HUES64 (cell line): ENCODE measurements around the gene LPAR1. TPM values are rescaled to one million over a fixed set of nuclear protein-coding genes. Genes with fewer than 3 reads are reported as not detected.
A peak's percentile ranks its signal among the peaks of the same experiment; 100 is the strongest.

ENCODE experiments used
- H3K27ac ChIP-seq: 2 replicates; pipeline ENCODE4 v1.7.0; 2013; ENCODE audit warnings: low read depth, low read length, inconsistent platforms
- H3K27me3 ChIP-seq: 2 replicates; pipeline ENCODE4 v1.6.1; 2013; ENCODE audit warnings: mild to moderate bottlenecking, low read length; ENCODE audit not compliant: insufficient read depth
- H3K36me3 ChIP-seq: 2 replicates; pipeline ENCODE4 v1.6.1; 2013; ENCODE audit warnings: mild to moderate bottlenecking, low read length; ENCODE audit not compliant: insufficient read depth
- H3K4me1 ChIP-seq: 2 replicates; pipeline ENCODE4 v1.6.1; 2013; ENCODE audit warnings: mild to moderate bottlenecking, low read length, moderate library complexity; ENCODE audit not compliant: insufficient read depth
- H3K4me3 ChIP-seq: 2 replicates; pipeline ENCODE4 v1.5.1; 2013; ENCODE audit warnings: mild to moderate bottlenecking, low read length, moderate library complexity
- H3K9ac ChIP-seq: 2 replicates; pipeline ENCODE4 v1.6.1; 2013; ENCODE audit warnings: mild to moderate bottlenecking, low read depth, low read length
- H3K9me3 ChIP-seq: 2 replicates; pipeline ENCODE4 v1.6.1; 2013; ENCODE audit warnings: low read depth, low read length; ENCODE audit not compliant: insufficient read depth
- WGBS: fragments of 150-250, 120-280 bp; methylation state at CpG from one replicate; pipeline ENCODE4 v1.1.7; 2013; ENCODE audit warnings: missing lambda C conversion rate; 5-methylcytosine and 5-hydroxymethylcytosine counted together
- polyA plus RNA-seq, 2 experiments: library from polyadenylated mRNA; stranded (reverse); fragments of 50-300 nt; gene quantifications; one replicate each; pipeline ENCODE4 v1.2.3, GENCODE V29; 2013

The LPAR1 gene, protein sequence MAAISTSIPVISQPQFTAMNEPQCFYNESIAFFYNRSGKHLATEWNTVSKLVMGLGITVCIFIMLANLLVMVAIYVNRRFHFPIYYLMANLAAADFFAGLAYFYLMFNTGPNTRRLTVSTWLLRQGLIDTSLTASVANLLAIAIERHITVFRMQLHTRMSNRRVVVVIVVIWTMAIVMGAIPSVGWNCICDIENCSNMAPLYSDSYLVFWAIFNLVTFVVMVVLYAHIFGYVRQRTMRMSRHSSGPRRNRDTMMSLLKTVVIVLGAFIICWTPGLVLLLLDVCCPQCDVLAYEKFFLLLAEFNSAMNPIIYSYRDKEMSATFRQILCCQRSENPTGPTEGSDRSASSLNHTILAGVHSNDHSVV
- polyA plus RNA-seq (2013, experiment 1 of 2) = 2.5 TPM
- 2.3 TPM for polyA plus RNA-seq (2013, experiment 2 of 2)

DNA sequence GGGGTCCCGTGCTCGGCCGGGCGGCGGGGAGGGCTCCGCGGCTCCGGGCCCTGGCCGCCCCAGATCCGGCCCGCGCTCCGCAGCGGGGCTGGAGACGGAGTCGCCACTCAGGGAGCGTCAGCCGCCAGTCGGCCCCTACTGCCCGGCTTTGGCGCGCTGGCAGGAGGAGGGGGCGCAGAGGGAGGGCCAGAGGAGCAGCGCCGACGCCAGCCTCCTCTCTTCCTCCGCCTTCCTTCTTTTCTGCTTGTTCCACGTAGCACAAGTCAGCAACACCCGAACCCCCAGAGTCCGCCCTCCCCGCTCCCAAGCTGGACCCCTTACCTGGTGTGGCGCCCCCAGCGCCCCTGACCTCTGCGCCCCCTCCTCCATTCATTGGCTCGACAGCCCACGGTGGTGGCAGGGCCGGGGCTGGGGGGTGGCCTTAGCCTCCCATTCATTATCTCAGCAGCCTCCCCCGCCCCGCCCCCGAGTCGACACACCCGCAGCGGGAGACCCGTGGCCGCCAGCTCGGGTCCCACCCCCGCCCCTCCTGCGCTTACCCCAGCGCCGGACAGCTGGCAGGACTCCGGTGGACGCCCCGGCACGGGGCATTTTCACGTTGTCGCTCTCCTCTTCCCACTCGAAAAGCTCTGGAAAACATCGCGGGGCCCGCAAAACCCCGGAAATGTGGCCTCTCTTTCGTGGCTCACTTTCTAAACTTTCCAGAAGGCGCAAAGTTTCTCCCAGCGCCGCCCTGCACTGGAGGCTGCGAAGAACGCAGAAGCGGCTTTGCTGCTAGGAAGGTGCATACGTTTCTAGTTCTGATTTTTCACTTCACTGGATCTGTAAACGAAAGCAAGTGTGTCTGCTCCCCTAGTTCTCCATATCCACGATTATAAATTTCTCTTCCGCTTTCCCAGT lies at the start of gene LPAR1:
Gene LPAR1, minus strand, starts transcription at position 140 of the 900 bp plus-strand sequence. CDS start 66,353 bp downstream, outside the sequence.
- Histone ChIP-seq H3K4me1 (peaks cover 7% of the 10 kb centered on the region; the same call in 1 of the 2 replicates), H3K4me3 (peak within 1 kb of the TSS; percentile 60), H3K9me3 (no peaks in the 10 kb centered on the region), H3K27ac (no peak within 1 kb of the TSS), H3K9ac (peak within 1 kb of the TSS; percentile 77), H3K27me3 (peaks cover 32% of the 10 kb centered on the region), H3K36me3 (no peaks in the 10 kb centered on the region)
- WGBS = under 1% methylated on average over 69 of the region's 72 CpGs

DNA sequence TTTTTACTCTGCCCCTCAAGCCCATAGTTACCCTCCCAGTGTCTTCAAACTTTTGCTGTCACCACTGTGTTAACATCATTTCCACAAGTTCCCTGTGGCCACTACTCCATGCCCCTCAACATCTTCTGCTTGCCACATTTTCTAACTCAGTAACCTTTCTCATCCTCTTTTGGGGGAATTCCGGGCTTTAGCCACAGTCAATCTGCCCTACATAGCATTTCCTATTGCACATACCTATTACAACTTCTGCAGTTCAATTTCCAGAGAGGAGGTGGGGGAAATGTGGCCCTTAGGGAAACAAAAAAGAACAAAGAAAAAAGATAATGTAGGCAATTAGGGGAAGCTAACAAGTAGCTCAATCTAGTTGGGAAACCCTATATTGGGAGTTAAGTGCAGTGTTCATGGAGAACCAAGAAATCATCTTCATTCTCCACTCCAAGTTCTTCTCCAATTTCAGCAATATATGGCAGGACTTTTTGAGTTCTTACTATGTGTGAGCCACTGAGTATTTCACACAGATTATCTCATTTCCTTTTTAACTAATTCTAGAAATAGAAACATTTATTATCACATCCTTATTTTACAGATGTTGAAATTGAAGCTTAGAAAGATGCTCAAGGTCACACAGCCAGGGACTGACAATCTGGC lies 40.2 kb upstream of the LPAR1 start:
- Histone ChIP-seq H3K27ac (no peak overlapping the region), H3K4me1 (no peaks in the 10 kb centered on the region), H3K27me3 (no peaks in the 10 kb centered on the region), H3K36me3 (no peaks in the 10 kb centered on the region), H3K9ac (no peak overlapping the region), H3K9me3 (no peaks in the 10 kb centered on the region), H3K4me3 (no peak overlapping the region)
- 100% methylated on average over 1 of the region's 1 CpG for WGBS

DNA sequence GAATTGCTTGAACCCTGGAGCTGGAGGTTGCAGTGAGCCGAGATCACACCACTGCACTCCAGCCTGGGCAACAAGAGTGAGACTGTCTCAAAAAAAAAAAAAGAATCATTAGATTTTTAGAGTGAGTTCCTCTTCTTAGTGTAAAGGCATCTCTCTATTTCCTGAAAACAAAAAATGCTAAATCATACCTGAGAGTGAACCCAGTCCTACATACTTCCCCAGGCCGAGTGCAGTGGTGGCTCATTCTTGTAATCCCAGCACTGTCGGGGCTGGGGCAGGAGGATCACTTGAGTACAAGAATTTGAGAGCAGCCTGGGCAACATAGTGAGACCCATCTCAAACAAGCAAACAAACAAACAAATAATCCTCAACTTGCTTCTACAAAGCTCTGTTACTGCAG lies 38.2 kb upstream of the LPAR1 start:
- WGBS = 93% methylated on average over 3 of the region's 3 CpGs
- H3K27me3 ChIP-seq = no peaks in the 10 kb centered on the region
- H3K4me3 ChIP-seq = no peak overlapping the region
- H3K9me3 ChIP-seq = no peaks in the 10 kb centered on the region
- H3K9ac ChIP-seq = no peak overlapping the region
- no peaks in the 10 kb centered on the region for H3K4me1 ChIP-seq
- no peak overlapping the region for H3K27ac ChIP-seq
- H3K36me3 ChIP-seq = no peaks in the 10 kb centered on the region

DNA sequence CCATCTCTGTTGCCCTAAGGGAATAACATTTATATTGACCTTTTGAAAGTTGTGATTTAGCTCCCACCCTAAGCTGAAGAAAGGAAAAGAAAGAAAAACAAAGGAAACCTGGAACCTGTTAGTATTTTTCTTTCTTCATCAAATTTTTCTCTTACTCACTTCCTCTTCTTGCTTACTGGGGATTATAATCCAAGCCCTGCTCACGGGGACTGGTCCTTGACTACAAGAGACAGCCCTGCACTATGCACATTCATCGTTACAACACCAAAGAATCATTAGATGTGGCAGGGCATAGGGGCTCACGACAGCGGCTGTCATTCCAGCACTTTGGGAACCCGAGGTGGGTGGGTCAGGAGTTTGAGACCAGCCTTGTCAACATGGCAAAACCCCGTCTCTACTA lies 37.8 kb upstream of the LPAR1 start:
- WGBS = 97% methylated on average over 6 of the region's 6 CpGs
- Histone ChIP-seq H3K4me3 (no peak overlapping the region), H3K27ac (no peak overlapping the region), H3K9ac (no peak overlapping the region), H3K36me3 (no peaks in the 10 kb centered on the region), H3K9me3 (no peaks in the 10 kb centered on the region), H3K27me3 (no peaks in the 10 kb centered on the region), H3K4me1 (no peaks in the 10 kb centered on the region)

DNA sequence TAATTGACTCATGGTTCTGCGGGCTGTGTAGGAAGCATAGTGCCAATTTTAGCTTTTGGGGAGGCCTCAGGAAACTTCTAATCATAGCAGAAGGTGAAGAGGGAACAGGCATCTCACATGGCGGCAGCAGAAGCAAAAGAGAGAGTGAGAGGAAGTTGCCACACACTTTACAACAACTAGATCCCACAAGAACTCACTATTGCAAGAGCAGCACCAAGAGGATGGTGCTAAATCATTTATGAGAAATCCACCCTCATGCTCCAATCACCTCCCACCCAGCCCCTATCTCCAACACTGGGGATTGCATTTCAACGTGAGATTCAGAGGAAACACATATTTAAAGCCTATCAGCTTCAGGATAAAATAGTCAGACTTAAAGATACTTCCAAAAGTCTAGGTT lies 36.1 kb upstream of the LPAR1 start:
- Histone ChIP-seq H3K4me1 (no peaks in the 10 kb centered on the region), H3K9ac (no peak overlapping the region), H3K36me3 (no peaks in the 10 kb centered on the region), H3K27me3 (no peaks in the 10 kb centered on the region), H3K27ac (no peak overlapping the region), H3K9me3 (no peaks in the 10 kb centered on the region), H3K4me3 (no peak overlapping the region)
- WGBS = 84% methylated on average over 3 of the region's 3 CpGs

DNA sequence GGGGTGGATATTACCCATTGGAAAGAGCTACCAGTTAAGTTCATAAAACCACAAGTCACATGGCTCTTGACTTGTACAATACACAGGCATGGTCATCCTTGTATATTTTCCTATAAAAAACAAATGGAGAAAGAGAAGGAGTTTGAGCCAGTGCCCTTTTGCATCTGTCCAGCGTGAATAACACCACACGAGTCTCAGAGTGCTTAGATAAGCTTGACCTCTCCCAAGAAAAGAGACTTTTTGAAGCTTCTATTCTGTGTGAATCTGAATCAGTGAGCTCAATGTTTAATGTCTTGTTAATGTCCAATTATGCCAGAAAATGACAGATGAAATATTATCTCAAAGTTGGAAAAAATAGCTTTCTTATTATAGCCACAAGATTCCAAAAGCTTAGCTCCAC lies 30.9 kb upstream of the LPAR1 start:
- Histone ChIP-seq H3K36me3 (no peaks in the 10 kb centered on the region), H3K9ac (no peak overlapping the region), H3K27ac (no peak overlapping the region), H3K4me1 (no peaks in the 10 kb centered on the region), H3K27me3 (no peaks in the 10 kb centered on the region), H3K4me3 (no peak overlapping the region), H3K9me3 (no peaks in the 10 kb centered on the region)
- WGBS = 97% methylated on average over 2 of the region's 2 CpGs

DNA sequence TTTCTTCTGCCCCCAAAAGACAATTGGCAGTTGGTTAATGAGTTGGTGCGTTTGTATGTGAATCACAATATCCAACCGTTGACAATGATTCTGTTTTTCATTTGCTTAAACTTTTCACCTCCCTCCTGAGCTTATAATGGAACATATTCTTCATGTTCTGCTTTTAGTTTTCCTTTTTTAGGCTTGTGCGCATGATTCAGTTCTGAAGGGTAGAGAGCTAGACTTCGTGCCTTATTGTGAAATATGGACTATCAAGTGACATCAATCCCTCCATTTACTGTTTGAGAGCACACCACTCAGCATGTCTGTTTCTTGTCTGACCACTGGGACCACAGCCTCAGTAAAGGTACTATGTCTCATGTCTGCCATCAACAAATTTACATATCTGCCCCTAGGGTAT lies 30.5 kb upstream of the LPAR1 start:
- H3K36me3 ChIP-seq = no peaks in the 10 kb centered on the region
- no peak overlapping the region for H3K27ac ChIP-seq
- H3K4me3 ChIP-seq = no peak overlapping the region
- no peaks in the 10 kb centered on the region for H3K9me3 ChIP-seq
- no peak overlapping the region for H3K9ac ChIP-seq
- no peaks in the 10 kb centered on the region for H3K4me1 ChIP-seq
- no peaks in the 10 kb centered on the region for H3K27me3 ChIP-seq
- WGBS = 91% methylated on average over 3 of the region's 4 CpGs

DNA sequence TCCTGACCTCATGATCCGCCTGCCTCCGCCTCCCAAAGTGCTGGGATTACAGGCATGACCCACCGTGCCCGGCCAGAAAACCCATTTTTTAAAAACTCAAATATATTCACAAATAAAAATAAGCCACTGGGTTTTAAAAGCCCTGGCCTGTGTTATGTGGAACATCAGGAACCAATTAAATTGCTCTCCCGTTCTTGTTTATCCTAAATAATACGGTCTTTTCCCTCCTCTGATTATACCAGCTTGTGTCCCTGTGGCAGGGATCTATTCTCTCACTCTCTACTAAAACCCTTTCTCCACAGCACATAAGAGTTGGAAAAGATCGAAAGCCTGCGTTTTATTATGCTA lies 30.1 kb upstream of the LPAR1 start:
- H3K4me3 ChIP-seq = no peak overlapping the region
- H3K9me3 ChIP-seq = no peaks in the 10 kb centered on the region
- no peak overlapping the region for H3K9ac ChIP-seq
- no peak overlapping the region for H3K27ac ChIP-seq
- no peaks in the 10 kb centered on the region for H3K27me3 ChIP-seq
- no peaks in the 10 kb centered on the region for H3K36me3 ChIP-seq
- 95% methylated on average over 8 of the region's 8 CpGs for WGBS
- no peaks in the 10 kb centered on the region for H3K4me1 ChIP-seq

DNA sequence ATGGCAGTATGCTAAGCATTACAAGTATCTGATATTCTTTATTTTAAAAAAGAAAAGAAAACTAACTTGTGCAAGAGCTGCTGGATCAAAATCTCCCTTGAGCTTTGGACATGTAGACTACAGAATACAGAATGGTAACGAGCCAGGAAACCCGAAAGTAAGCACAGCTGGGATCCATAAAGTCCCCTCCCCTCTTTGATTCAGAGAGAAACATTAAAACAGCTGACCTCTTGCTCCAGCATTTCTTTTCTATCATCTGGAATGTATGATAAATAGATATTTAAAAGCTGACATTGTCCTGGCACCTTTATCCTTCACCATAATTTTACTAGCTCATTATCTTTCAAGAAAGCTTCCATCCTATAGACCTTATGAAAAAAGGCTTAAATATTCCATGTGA lies 28.2 kb upstream of the LPAR1 start:
- Histone ChIP-seq H3K27ac (no peak overlapping the region), H3K36me3 (no peaks in the 10 kb centered on the region), H3K4me3 (no peak overlapping the region), H3K4me1 (no peaks in the 10 kb centered on the region), H3K9ac (no peak overlapping the region), H3K9me3 (no peaks in the 10 kb centered on the region), H3K27me3 (no peaks in the 10 kb centered on the region)
- WGBS = 81% methylated on average over 2 of the region's 2 CpGs

DNA sequence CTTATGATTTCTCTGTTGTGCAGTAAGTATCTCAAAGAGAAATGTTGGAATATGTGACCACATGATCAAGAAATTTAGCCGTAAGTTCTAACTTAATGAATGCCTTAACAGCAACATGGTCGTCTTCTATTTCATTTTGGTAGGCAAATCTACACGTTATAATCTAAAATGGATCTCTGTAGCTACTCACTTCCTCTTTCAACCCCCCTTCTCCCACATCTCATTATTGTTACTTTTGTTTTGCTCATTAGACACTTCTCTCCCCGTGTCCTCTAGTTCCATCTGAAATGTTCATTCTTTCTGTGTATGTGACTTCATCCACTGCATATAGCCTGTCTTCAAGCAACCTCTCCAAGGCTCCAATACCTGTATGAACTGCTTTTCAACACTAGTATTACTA lies 27.1 kb upstream of the LPAR1 start:
- no peak overlapping the region for H3K9ac ChIP-seq
- H3K4me3 ChIP-seq = no peak overlapping the region
- H3K27ac ChIP-seq = no peak overlapping the region
- H3K36me3 ChIP-seq = no peaks in the 10 kb centered on the region
- 97% methylated on average over 4 of the region's 4 CpGs for WGBS
- no peaks in the 10 kb centered on the region for H3K4me1 ChIP-seq
- H3K9me3 ChIP-seq = no peaks in the 10 kb centered on the region
- H3K27me3 ChIP-seq = no peaks in the 10 kb centered on the region
